A172 (cell line): Measurements from ENCODE around the gene PCDHGC4. TPM values are rescaled to one million over a fixed set of nuclear protein-coding genes. Genes with fewer than 3 reads are reported as not detected.
A peak's percentile ranks its signal among the peaks of the same experiment; 100 is the strongest.

Source experiments
- DNase-seq: peaks from one replicate; pipeline ENCODE4 v3.0.0-alpha.2; 2015; ENCODE audit warnings: low spot score
- total RNA-seq: library from RNA; depleted of rRNA; stranded (reverse); fragments of >200 nt; shearing (Covaris generic); gene quantifications from 2 replicates; pipeline ENCODE4 v1.2.3, GENCODE V29; 2014; rRNA removed

The PCDHGC4 gene
- total RNA-seq, 1 experiment from 2014 or later = not detected

- no peak for DNase-seq
These were observed 43.6 kb downstream of the PCDHGC4 start for GRCh38 chr5:141528291-141528984.

- DNase-seq = peak; percentile 46
These were observed 44.2 kb downstream of the PCDHGC4 start for GRCh38 chr5:141529002-141529401.

GRCh38 chr5:141529873-141530272, 45.0 kb downstream of the PCDHGC4 start:
- no peak for DNase-seq

GRCh38 chr5:141532726-141533125, 47.9 kb downstream of the PCDHGC4 start:
- no peak for DNase-seq

- no peak for DNase-seq
These were observed 49.1 kb downstream of the PCDHGC4 start for GRCh38 chr5:141533897-141534296.

- DNase-seq = no peak
These were observed 49.8 kb downstream of the PCDHGC4 start for GRCh38 chr5:141534492-141535213.

Other genes starting within 250 kb of the PCDHGC4 start
- gene PCDHB15, start 239.6 kb upstream of the PCDHGC4 start, total RNA-seq = 0.26 and 1.0 TPM in 2 replicates
- gene SLC25A2, start 181.0 kb upstream of the PCDHGC4 start, total RNA-seq = not detected in 2 replicates
- 109 and 119 TPM in 2 replicates for gene TAF7, start 164.2 kb upstream of the PCDHGC4 start, total RNA-seq
- 1.5 and 1.6 TPM in 2 replicates for gene PCDHGA1, start 154.5 kb upstream of the PCDHGC4 start, total RNA-seq
- 0.57 and 1.1 TPM in 2 replicates for gene PCDHGA2, start 146.3 kb upstream of the PCDHGC4 start, total RNA-seq
- gene PCDHGA3, start 141.2 kb upstream of the PCDHGC4 start, total RNA-seq = 0.14 TPM in 1 of 2 replicates, not detected in the other
- gene PCDHGB1, start 134.9 kb upstream of the PCDHGC4 start, total RNA-seq = 1.2 and 2.0 TPM in 2 replicates
- gene PCDHGA4, start 130.0 kb upstream of the PCDHGC4 start, total RNA-seq = 1.1 and 1.4 TPM in 2 replicates
- gene PCDHGB2, start 125.0 kb upstream of the PCDHGC4 start, total RNA-seq = 0.34 and 1.6 TPM in 2 replicates
- gene PCDHGA5, start 120.9 kb upstream of the PCDHGC4 start, total RNA-seq = 0.41 and 0.48 TPM in 2 replicates
- gene PCDHGB3, start 114.8 kb upstream of the PCDHGC4 start, total RNA-seq = 0.81 and 1.7 TPM in 2 replicates
- 1.9 and 2.5 TPM in 2 replicates for gene PCDHGA6, start 111.1 kb upstream of the PCDHGC4 start, total RNA-seq
- 0.69 TPM in 2 replicates for gene PCDHGA7, start 102.3 kb upstream of the PCDHGC4 start, total RNA-seq
- 0.07 TPM in 2 replicates for gene PCDHGB4, start 97.3 kb upstream of the PCDHGC4 start, total RNA-seq
- gene PCDHGA8, start 92.4 kb upstream of the PCDHGC4 start, total RNA-seq = 0.05 and 0.31 TPM in 2 replicates
- gene PCDHGB5, start 87.1 kb upstream of the PCDHGC4 start, total RNA-seq = 0.10 TPM in 1 of 2 replicates, not detected in the other
- 2.8 and 3.4 TPM in 2 replicates for gene PCDHGA9, start 82.3 kb upstream of the PCDHGC4 start, total RNA-seq
- gene PCDHGB6, start 77.0 kb upstream of the PCDHGC4 start, total RNA-seq = 0.10 and 0.33 TPM in 2 replicates
- 4.7 and 5.3 TPM in 2 replicates for gene PCDHGA10, start 72.0 kb upstream of the PCDHGC4 start, total RNA-seq
- gene PCDHGB7, start 67.4 kb upstream of the PCDHGC4 start, total RNA-seq = 14.6 and 15.0 TPM in 2 replicates
- gene PCDHGA11, start 64.0 kb upstream of the PCDHGC4 start, total RNA-seq = 0.19 and 0.89 TPM in 2 replicates
- gene PCDHGA12, start 54.5 kb upstream of the PCDHGC4 start, total RNA-seq = 0.31 TPM in 1 of 2 replicates, not detected in the other
- gene PCDHGC3, start 9.1 kb upstream of the PCDHGC4 start, total RNA-seq = 46.6 and 51.7 TPM in 2 replicates
- gene PCDHGC5, start 4.1 kb downstream of the PCDHGC4 start, total RNA-seq = 1.1 and 3.7 TPM in 2 replicates
- 28.2 and 32.9 TPM in 2 replicates for gene DIAPH1, start 134.0 kb downstream of the PCDHGC4 start, total RNA-seq
- 74.1 and 78.7 TPM in 2 replicates for gene HDAC3, start 151.8 kb downstream of the PCDHGC4 start, total RNA-seq
- 6.9 and 10.4 TPM in 2 replicates for gene RELL2, start 152.0 kb downstream of the PCDHGC4 start, total RNA-seq
- 7.1 and 21.6 TPM in 2 replicates for gene FCHSD1, start 166.4 kb downstream of the PCDHGC4 start, total RNA-seq
- gene ARAP3, start 197.2 kb downstream of the PCDHGC4 start, total RNA-seq = 4.3 and 6.8 TPM in 2 replicates